Osteoblast (primary cell): ENCODE measurements around the gene DMXL2. TPM values are rescaled to one million over a fixed set of nuclear protein-coding genes. Genes with fewer than 3 reads are reported as not detected.
"Not testable (repeated sequence)": the region's sequence is repeated elsewhere in the genome, so short reads cannot be mapped to it uniquely, and the experiment has no call there.

ENCODE experiments used
- DNase-seq: peaks from one replicate; pipeline ENCODE4 v3.0.0; 2011; ENCODE audit warnings: low spot score, mixed read lengths; ENCODE audit not compliant: insufficient read length; ENCODE audit errors: missing footprints
- H2AFZ ChIP-seq: 2 replicates; pipeline ENCODE4 v1.6.0; 2011; ENCODE audit warnings: mild to moderate bottlenecking, low read length
- H3K27ac ChIP-seq: 2 replicates; pipeline ENCODE4 v1.5.1; 2011; ENCODE audit warnings: mild to moderate bottlenecking, low read depth, low read length, moderate library complexity
- H3K27me3 ChIP-seq: 2 replicates; pipeline ENCODE4 v1.6.0; 2012; ENCODE audit warnings: mild to moderate bottlenecking, control low read depth, inconsistent platforms, low read length, moderate library complexity; ENCODE audit not compliant: insufficient read depth
- H3K36me3 ChIP-seq: 2 replicates; pipeline ENCODE4 v1.5.1; 2011; ENCODE audit warnings: mild to moderate bottlenecking, low read length, control low read depth, moderate library complexity; ENCODE audit not compliant: insufficient read depth
- H3K4me1 ChIP-seq: 2 replicates; pipeline ENCODE4 v1.5.1; 2011; ENCODE audit warnings: mild to moderate bottlenecking, low read length, control low read depth, moderate library complexity; ENCODE audit not compliant: insufficient read depth
- H3K4me2 ChIP-seq: 2 replicates; pipeline ENCODE4 v1.6.0; 2011; ENCODE audit warnings: mild to moderate bottlenecking, low read length; ENCODE audit not compliant: insufficient read depth
- H3K4me3 ChIP-seq: fragments of 200-600 bp; sonication (generic); 3 replicates; pipeline ENCODE4 v1.5.1; 2012; ENCODE audit warnings: mild to moderate bottlenecking, low read length, inconsistent platforms; ENCODE audit not compliant: insufficient read depth
- H3K79me2 ChIP-seq: 2 replicates; pipeline ENCODE4 v1.6.0; 2012; ENCODE audit warnings: mild to moderate bottlenecking, low read length, control low read depth, inconsistent platforms; ENCODE audit not compliant: insufficient read depth
- H3K9me3 ChIP-seq: 2 replicates; pipeline ENCODE4 v1.5.1; 2011; ENCODE audit warnings: low read depth, low read length, control low read depth
- H4K20me1 ChIP-seq: 2 replicates; pipeline ENCODE4 v1.6.0; 2012; ENCODE audit warnings: mild to moderate bottlenecking, low read length, control low read depth; ENCODE audit not compliant: insufficient read depth
- CTCF ChIP-seq: IDR thresholded peaks from 2 replicates; pipeline ENCODE4 v1.5.1; 2011; ENCODE audit warnings: mild to moderate bottlenecking, low read depth, low read length, moderate library complexity; ENCODE audit errors: extremely low read depth
- total RNA-seq: library from RNA; depleted of rRNA; stranded (reverse); fragments of >200 nt; gene quantifications from 2 replicates; pipeline ENCODE4 v1.2.3, GENCODE V29; 2012

DMXL2 gene
- total RNA-seq, 1 donor: 37.3 TPM

- DNase-seq: no peak
- Histone ChIP-seq H3K4me3 (no peak overlapping the region), H3K4me2 (no peak overlapping the region), H3K27ac (no peak overlapping the region), H2AFZ (no peak overlapping the region), H4K20me1 (peaks cover 21% of the 10 kb centered on the region), H3K27me3 (no peaks in the 10 kb centered on the region), H3K9me3 (no peaks in the 10 kb centered on the region), H3K4me1 (peaks cover 10% of the 10 kb centered on the region), H3K36me3 (no peaks in the 10 kb centered on the region), H3K79me2 (peaks cover 55% of the 10 kb centered on the region)
- TF ChIP-seq CTCF: no peak
These were observed 4.7 kb downstream of the DMXL2 start for GRCh38 chr15:51617886-51618285.

DNA sequence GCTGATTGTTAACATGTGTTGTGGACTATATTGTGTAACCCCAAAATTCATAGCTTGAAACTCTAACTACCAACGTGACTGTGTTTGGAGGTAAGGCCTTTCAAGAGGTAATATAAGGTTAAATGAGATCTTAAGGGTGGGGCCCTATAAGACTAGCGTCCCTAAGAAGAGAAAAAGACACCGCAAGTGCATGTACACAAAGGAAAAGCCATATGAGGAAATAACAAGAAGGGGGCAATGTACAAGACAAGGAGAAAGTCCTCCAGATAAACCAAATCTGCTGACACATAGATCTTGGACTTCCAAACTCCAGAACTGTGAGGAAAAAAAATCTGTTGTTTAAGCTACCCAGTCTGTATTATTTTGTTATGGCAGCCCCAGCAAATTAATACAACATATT is 8.6 kb downstream of the DMXL2 start:
- no peak overlapping the region for H2AFZ ChIP-seq
- TF ChIP-seq CTCF: no peak

GRCh38 chr15:51612669-51613068 is 9.9 kb downstream of the DMXL2 start:
- H3K79me2 ChIP-seq: peaks cover 23% of the 10 kb centered on the region
- not testable (repeated sequence) for H3K4me2 ChIP-seq, H3K4me3 ChIP-seq, H2AFZ ChIP-seq, H3K4me1 ChIP-seq, H3K27me3 ChIP-seq, DNase-seq, H3K27ac ChIP-seq, H4K20me1 ChIP-seq, H3K9me3 ChIP-seq, H3K36me3 ChIP-seq

More for the DNA sequence above, 8.6 kb downstream of the DMXL2 start:
- Histone ChIP-seq H3K27ac (no peak overlapping the region), H3K4me1 (no peaks in the 10 kb centered on the region), H3K4me3 (no peak overlapping the region), H3K4me2 (no peak overlapping the region), H3K9me3 (no peaks in the 10 kb centered on the region), H4K20me1 (peaks cover 8% of the 10 kb centered on the region), H3K36me3 (no peaks in the 10 kb centered on the region), H3K79me2 (peaks cover 28% of the 10 kb centered on the region), H3K27me3 (no peaks in the 10 kb centered on the region)
- no peak for DNase-seq

GRCh38 chr15:51603462-51603948 is 19.1 kb downstream of the DMXL2 start:
- H3K9me3 ChIP-seq, H4K20me1 ChIP-seq, H3K27me3 ChIP-seq, H3K4me3 ChIP-seq, H2AFZ ChIP-seq, DNase-seq, H3K4me1 ChIP-seq, H3K36me3 ChIP-seq, H3K27ac ChIP-seq, H3K4me2 ChIP-seq: not testable (repeated sequence)
- H3K79me2 ChIP-seq: peaks cover 20% of the 10 kb centered on the region

- H3K79me2 ChIP-seq: peaks cover 17% of the 10 kb centered on the region
- H3K27me3 ChIP-seq: no peaks in the 10 kb centered on the region
- H3K9me3 ChIP-seq: no peaks in the 10 kb centered on the region
- H4K20me1 ChIP-seq: peaks cover 7% of the 10 kb centered on the region
- TF ChIP-seq CTCF: no peak
- no peak overlapping the region for H2AFZ ChIP-seq
- H3K4me3 ChIP-seq: no peak overlapping the region
- no peaks in the 10 kb centered on the region for H3K36me3 ChIP-seq
- H3K4me1 ChIP-seq: peaks cover 6% of the 10 kb centered on the region
- H3K27ac ChIP-seq: no peak overlapping the region
- no peak overlapping the region for H3K4me2 ChIP-seq
- no peak for DNase-seq
These were observed 19.6 kb downstream of the DMXL2 start for GRCh38 chr15:51603002-51603401.
